ENCODE data around the gene SGPL1. TPM values are rescaled to one million over a fixed set of nuclear protein-coding genes. Genes with fewer than 3 reads are reported as not detected.

SGPL1 gene
- total and polyA plus RNA-seq, 10 of the 15 experiments (the other 5 are each of a cell fraction or from before 2014, with no cell fraction given): 4.9 to 20.7 (median 10.6) TPM

DNA sequence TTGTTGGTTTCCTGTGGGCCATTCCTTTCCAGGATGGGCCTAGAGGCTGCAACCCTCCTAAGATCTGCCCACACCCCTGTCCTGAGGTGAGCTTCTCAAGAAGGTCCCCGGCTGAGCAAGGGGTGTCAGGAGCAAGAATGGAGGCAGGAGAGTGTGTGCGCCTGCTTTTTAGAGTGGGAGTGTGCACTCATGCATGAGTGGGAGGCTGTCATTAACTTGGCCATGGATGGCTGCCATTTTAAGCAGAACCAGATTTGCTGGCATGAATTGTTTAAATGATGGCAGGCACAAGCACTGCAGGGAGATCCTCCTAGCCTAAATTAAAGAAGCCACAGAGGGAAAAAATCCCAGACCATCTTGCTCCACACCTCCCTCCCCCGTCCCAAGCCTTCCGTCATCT is 2.9 kb upstream of the SGPL1 start:
- ChIA-PET SMC1A (ENCODE audit: uncharacterized antibody, unreplicated experiment) (interaction anchor here (0.9 to 1.8 kb wide), 2 partner anchors 27 to 66 kb away, joined by 3 to 5 read pairs; no protein-coding TSS in a partner anchor), RAD21 (ENCODE audit: unreplicated experiment) (no interaction called here), CTCF (interaction anchor here (1.2 kb wide), 1 partner anchor 68 kb away, joined by 5 read pairs; no protein-coding TSS in a partner anchor), POLR2A (no interaction called here)
- Histone ChIP-seq H3K4me3 (no peak overlapping the region), H4K20me1 (ENCODE audit: control insufficient read depth, insufficient read depth) (no peaks in the 10 kb centered on the region; the same call in 1 of the 2 replicates), H3K79me2 (ENCODE audit: control insufficient read depth, insufficient read depth, low read length) (peaks cover 3% of the 10 kb centered on the region; the same call in 1 of the 2 replicates), H2AFZ (ENCODE audit: control insufficient read depth, low read depth, low read length) (no peak overlapping the region), H3K36me3 (ENCODE audit: control insufficient read depth in 2 of 2, insufficient read depth in 2 of 2, low read length in 1 of 2) (no peaks in the 10 kb centered on the region), H3K9ac (ENCODE audit: control insufficient read depth, insufficient read depth, low read length) (no peak overlapping the region), H3K27ac (ENCODE audit: control insufficient read depth, insufficient read depth) (no peak overlapping the region), H3K9me3 (replicated peaks; ENCODE audit: control insufficient read depth, insufficient read depth, low read length) (no peaks in the 10 kb centered on the region), H3K4me1 (ENCODE audit: control insufficient read depth, insufficient read depth, low read length) (no peaks in the 10 kb centered on the region), H3K27me3 (replicated peaks in 1 of 2; ENCODE audit: control insufficient read depth in 2 of 2, insufficient read depth in 2 of 2, low read length in 1 of 2) (no peaks in the 10 kb centered on the region), H3K4me2 (ENCODE audit: control insufficient read depth, insufficient read depth) (no peak overlapping the region)
- TF ChIP-seq, protein P1, sequence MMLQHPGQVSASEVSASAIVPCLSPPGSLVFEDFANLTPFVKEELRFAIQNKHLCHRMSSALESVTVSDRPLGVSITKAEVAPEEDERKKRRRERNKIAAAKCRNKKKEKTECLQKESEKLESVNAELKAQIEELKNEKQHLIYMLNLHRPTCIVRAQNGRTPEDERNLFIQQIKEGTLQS (IDR thresholded peaks at IDR 0.05; ENCODE audit: borderline replicate concordance, extremely low read depth, low read depth, low read length): no peak
- TF ChIP-seq SP1 (IDR thresholded peaks at IDR 0.05; ENCODE audit: low read depth, low read length): no peak
- WGBS (ENCODE audit: insufficient coverage, insufficient replicate concordance, low lambda C conversion rate, missing lambda C conversion rate): 76% methylated on average over 4 of the region's 4 CpGs
- intact Hi-C loops (cut with micrococcal nuclease; ENCODE audit: unreplicated experiment): no loop called here
- no TSS peak for BruUV-seq (replicated peaks)
- in situ Hi-C loops (cut with MboI): loop anchor here (5.0 kb wide), 1 partner anchor 69 kb away; no protein-coding TSS in a partner anchor
- no peak for ATAC-seq
- DNase-seq (ENCODE audit: low read depth, low spot score): no peak
- FAIRE-seq: no peak

DNA sequence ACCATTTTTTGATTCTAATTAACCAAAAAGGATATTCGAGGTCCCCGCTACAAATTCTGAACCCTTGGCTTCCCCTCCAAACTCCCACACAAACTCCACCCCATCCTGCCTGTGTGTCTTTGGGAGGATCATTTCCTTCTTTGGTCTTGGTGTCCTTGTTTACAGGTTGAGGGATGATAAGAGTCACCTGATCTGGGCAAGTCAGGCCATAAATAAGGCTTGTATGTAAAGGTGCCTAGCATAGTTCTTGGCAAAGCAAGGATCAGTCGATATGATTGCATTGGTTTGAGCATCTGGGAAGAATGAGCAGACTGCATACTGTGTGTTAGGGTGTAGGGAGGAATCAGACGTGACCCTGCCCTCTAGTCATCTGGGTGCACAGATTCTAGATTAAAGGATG is 1.6 kb upstream of the SGPL1 start:
- no peaks in the 10 kb centered on the region for H3K4me1 ChIP-seq (ENCODE audit: control insufficient read depth, insufficient read depth, low read length)
- H3K27me3 ChIP-seq (replicated peaks in 1 of 2; ENCODE audit: control insufficient read depth in 2 of 2, insufficient read depth in 2 of 2, low read length in 1 of 2): no peaks in the 10 kb centered on the region
- CTCF ChIA-PET: interaction anchor here (1.1 to 1.4 kb wide), 3 partner anchors 33 to 66 kb away, joined by 3 to 5 read pairs (median 3); no protein-coding TSS in a partner anchor
- peaks cover 3% of the 10 kb centered on the region; the same call in 1 of the 2 replicates for H3K79me2 ChIP-seq (ENCODE audit: control insufficient read depth, insufficient read depth, low read length)
- FAIRE-seq (no peak), ATAC-seq (no peak), DNase-seq (ENCODE audit: low read depth, low spot score) (no peak)
- POLR2A ChIA-PET: no interaction called here
- no peak overlapping the region for H3K27ac ChIP-seq (ENCODE audit: control insufficient read depth, insufficient read depth)
- TF ChIP-seq FOS (IDR thresholded peaks at IDR 0.05; ENCODE audit: borderline replicate concordance, extremely low read depth, insufficient read length) (no peak), LARP7 (IDR thresholded peaks at IDR 0.05) (no peak), STAT1 (conservative IDR thresholded peaks at IDR 0.05) (no peak), ASH2L (IDR thresholded peaks at IDR 0.05; ENCODE audit: borderline replicate concordance, low read depth) (no peak)
- TF ChIP-seq, protein P2, sequence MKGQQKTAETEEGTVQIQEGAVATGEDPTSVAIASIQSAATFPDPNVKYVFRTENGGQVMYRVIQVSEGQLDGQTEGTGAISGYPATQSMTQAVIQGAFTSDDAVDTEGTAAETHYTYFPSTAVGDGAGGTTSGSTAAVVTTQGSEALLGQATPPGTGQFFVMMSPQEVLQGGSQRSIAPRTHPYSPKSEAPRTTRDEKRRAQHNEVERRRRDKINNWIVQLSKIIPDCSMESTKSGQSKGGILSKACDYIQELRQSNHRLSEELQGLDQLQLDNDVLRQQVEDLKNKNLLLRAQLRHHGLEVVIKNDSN (IDR thresholded peaks at IDR 0.05; ENCODE audit: borderline replicate concordance, extremely low read length, insufficient read depth, low read depth, low read length): no peak
- no TSS peak for BruUV-seq (replicated peaks)
- H4K20me1 ChIP-seq (ENCODE audit: control insufficient read depth, insufficient read depth): no peaks in the 10 kb centered on the region; the same call in 1 of the 2 replicates
- H3K9me3 ChIP-seq (replicated peaks; ENCODE audit: control insufficient read depth, insufficient read depth, low read length): no peaks in the 10 kb centered on the region
- H2AFZ ChIP-seq (ENCODE audit: control insufficient read depth, low read depth, low read length): no peak overlapping the region
- no peak overlapping the region for H3K4me2 ChIP-seq (ENCODE audit: control insufficient read depth, insufficient read depth)
- RAD21 ChIA-PET (ENCODE audit: unreplicated experiment): no interaction called here
- SMC1A ChIA-PET (ENCODE audit: uncharacterized antibody, unreplicated experiment): interaction anchor here (1.8 kb wide), 1 partner anchor 25 kb away, joined by 5 read pairs; no protein-coding TSS in a partner anchor
- in situ Hi-C loops (cut with MboI) (loop anchor here (5.0 kb wide), 1 partner anchor 68 kb away; no protein-coding TSS in a partner anchor), intact Hi-C loops (cut with micrococcal nuclease; ENCODE audit: unreplicated experiment) (loop anchor here (2.0 kb wide), 1 partner anchor 263 kb away; no protein-coding TSS in a partner anchor)
- no peak overlapping the region for H3K9ac ChIP-seq (ENCODE audit: control insufficient read depth, insufficient read depth, low read length)
- H3K4me3 ChIP-seq: no peak overlapping the region
- H3K36me3 ChIP-seq (ENCODE audit: control insufficient read depth in 2 of 2, insufficient read depth in 2 of 2, low read length in 1 of 2): no peaks in the 10 kb centered on the region; a peak in 1 of 4 replicates
- 73% methylated on average over 4 of the region's 4 CpGs for WGBS (ENCODE audit: insufficient coverage, insufficient replicate concordance, low lambda C conversion rate, missing lambda C conversion rate)

Data from GM12878 (cell line).